AG04449 (cell line): Measurements from ENCODE around the gene GABRG3.

Experiments used
- CTCF ChIA-PET: fragments of 350-600 bp; formaldehyde crosslinking; extraction: SDS; loops from one replicate; lab custom pipeline; 2021; ENCODE audit warnings: antibody characterized with exemption; lab: Yijun Ruan, JAX
- POLR2A ChIA-PET: fragments of 400-600, 350-600 bp; formaldehyde crosslinking; extraction: SDS; loops from one replicate; lab custom pipeline; 2020; ENCODE audit warnings: antibody characterized with exemption, inconsistent platforms; lab: Yijun Ruan, JAX
- DNase-seq: peaks from one replicate; pipeline ENCODE4 v3.0.0-alpha.2; 2010; ENCODE audit warnings: low read depth, low spot score
- H3K4me3 ChIP-seq: 2 replicates; pipeline ENCODE4 v1.5.1; 2011; ENCODE audit warnings: low read depth, mild to moderate bottlenecking, control low read depth, low read length
- TF ChIP-seq, protein P1 (sequence below): IDR thresholded peaks from one replicate; pipeline ENCODE4 v1.5.1; 2011; ENCODE audit warnings: mild to moderate bottlenecking, moderate library complexity, low read length, control low read depth, inconsistent platforms; ENCODE audit not compliant: insufficient read depth; ENCODE audit errors: missing control alignments

GABRG3 gene

DNA sequence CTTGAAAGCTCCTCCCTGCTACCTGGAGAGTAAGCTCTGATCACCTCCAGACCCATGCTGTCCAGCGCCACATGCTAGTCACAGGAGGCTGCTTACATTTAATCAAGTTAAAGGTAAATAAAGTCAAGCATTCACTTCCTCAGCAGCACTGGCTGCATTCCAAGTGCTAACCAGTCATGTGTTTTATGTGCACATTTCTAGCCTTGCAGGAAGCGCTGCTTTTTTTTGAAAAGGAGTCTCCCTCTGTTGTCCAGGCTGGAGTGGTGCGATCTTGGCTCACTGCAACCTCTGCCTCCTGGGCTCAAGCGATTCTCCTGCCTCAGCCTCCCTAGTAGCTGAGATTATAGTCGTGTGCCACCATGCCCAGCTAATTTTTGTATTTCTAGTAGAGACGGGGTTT is 279.2 kb downstream of the GABRG3 start:
- TF ChIP-seq, protein P1, sequence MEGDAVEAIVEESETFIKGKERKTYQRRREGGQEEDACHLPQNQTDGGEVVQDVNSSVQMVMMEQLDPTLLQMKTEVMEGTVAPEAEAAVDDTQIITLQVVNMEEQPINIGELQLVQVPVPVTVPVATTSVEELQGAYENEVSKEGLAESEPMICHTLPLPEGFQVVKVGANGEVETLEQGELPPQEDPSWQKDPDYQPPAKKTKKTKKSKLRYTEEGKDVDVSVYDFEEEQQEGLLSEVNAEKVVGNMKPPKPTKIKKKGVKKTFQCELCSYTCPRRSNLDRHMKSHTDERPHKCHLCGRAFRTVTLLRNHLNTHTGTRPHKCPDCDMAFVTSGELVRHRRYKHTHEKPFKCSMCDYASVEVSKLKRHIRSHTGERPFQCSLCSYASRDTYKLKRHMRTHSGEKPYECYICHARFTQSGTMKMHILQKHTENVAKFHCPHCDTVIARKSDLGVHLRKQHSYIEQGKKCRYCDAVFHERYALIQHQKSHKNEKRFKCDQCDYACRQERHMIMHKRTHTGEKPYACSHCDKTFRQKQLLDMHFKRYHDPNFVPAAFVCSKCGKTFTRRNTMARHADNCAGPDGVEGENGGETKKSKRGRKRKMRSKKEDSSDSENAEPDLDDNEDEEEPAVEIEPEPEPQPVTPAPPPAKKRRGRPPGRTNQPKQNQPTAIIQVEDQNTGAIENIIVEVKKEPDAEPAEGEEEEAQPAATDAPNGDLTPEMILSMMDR = no peak
- DNase-seq = no peak
- CTCF ChIA-PET = no interaction called here
- POLR2A ChIA-PET = no interaction called here
- H3K4me3 ChIP-seq = no peak overlapping the region

DNA sequence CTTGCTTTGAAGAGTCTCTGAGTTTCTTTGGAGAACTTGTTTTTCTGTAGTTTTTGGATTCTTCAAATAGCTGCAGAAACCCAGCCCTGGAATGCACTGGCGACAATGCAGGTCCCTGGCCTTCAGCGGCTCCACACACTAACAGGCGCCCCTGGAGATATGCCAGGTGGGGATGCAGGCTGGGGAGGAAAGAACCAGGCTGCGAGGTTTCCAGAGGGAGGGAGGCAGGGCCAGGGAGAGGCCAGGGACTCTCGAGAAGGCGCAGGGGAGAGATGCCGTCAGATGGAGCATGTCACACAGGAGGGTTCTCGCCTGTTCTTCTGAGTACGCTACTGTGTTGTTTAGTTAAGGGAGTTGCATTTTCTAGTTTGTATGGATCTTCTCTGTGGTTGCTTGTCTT is 283.1 kb downstream of the GABRG3 start:
- TF ChIP-seq, protein P1 = no peak
- DNase-seq = no peak
- CTCF ChIA-PET = no interaction called here
- H3K4me3 ChIP-seq = no peak overlapping the region
- POLR2A ChIA-PET = no interaction called here

DNA sequence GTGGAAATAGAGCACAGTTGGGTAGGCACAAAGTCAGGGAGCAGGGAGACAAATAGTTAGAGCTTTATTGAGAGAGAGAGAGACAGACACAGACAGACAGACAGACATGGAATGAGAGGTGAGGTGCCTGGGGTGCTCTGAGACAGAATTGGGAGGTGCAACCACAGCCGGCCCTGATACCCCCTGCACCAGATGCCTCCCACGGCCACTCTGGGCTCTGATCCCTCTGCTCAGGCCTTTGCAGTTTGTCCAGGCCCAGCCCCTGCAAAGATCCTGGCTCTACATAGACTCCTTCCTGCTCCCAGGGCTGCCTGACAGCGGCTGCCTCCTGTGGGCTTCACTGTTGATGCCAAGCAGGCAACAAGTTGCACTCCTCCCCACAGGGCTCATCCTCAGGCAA is 283.8 kb downstream of the GABRG3 start:
- TF ChIP-seq, protein P1 = no peak
- H3K4me3 ChIP-seq = no peak overlapping the region
- DNase-seq = no peak
- POLR2A ChIA-PET = no interaction called here
- CTCF ChIA-PET = no interaction called here

DNA sequence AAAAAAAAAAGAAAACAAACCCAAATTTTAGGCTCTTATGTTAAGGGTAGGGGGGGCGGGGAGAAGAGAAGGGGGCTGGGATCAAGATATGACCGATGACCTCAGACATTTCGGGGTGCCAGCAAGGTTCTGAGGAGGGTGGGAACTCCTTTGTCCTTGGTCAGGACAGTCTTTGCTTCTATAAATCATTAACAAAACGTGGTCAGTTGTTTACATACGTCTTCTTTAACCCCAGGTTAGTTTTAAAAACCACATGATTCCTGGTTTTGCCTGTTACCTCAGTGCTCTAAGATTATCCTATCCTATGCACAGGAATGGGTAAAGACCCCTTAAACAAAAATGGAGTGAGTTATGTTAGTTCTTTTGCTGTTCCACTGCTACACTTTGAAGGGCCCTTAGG is 285.5 kb downstream of the GABRG3 start:
- ChIA-PET CTCF (no interaction called here), POLR2A (no interaction called here)
- DNase-seq = no peak
- no peak overlapping the region for H3K4me3 ChIP-seq
- TF ChIP-seq, protein P1 = no peak

DNA sequence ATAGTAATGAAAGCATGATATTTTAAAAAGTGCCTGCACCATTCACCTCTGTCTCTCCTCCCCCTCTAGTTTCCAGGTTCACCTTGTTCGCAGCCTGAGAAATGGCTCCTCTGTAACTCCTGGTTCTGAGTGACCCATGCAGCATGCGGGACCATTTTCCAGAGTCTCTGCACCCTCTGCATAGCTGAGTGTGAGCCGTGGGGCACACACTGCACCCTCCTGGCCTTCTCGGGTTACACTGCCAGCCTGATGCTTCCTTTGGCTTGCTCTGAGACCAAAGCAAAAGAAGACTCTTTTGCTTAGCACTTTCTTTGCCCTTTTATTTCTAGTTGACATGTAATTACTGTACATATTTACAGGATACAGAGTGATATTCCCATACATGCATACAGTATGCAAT is 287.3 kb downstream of the GABRG3 start:
- TF ChIP-seq, protein P1 = no peak
- no peak overlapping the region for H3K4me3 ChIP-seq
- ChIA-PET POLR2A (no interaction called here), CTCF (no interaction called here)
- no peak for DNase-seq

DNA sequence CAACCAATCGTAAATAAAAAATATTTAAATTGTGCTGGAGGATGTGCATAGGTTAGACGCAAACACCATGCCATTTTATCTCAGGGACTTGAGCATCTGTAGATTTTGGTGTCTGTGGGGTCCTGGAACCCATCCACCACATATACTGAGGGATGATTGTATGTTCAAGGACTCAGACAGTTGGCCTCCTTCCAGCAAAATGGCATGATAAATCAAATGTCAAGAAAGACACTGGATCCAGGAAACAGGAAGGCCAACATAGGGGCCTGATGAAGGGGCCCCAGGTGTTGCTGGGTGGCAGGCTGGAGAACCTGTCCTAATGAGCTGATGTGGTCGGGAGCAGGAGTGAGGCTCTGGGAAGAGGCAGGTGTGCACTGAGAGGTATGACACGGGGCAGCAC is 289.5 kb downstream of the GABRG3 start:
- CTCF ChIA-PET = no interaction called here
- TF ChIP-seq, protein P1 = no peak
- H3K4me3 ChIP-seq = no peak overlapping the region
- no peak for DNase-seq
- POLR2A ChIA-PET = no interaction called here
